Spleen (tissue), 11 donors: ENCODE results near the gene RPTOR. TPM values are rescaled to one million over a fixed set of nuclear protein-coding genes. Genes with fewer than 3 reads are reported as not detected.

Source experiments
- DNase-seq: peaks from one replicate; pipeline ENCODE4 v3.0.0-alpha.2; 2020
- H3K27ac ChIP-seq, 8 donors: fragments of 200-600 bp; sonication (generic) in 7 of 8; 1 replicate in 4 of 8; 2 replicates in 4 of 8; pipeline versions ENCODE4 v1.5.0 to v1.8.0; 2016 to 2021; ENCODE audit warnings: inconsistent platforms in 4 of 8, mild to moderate bottlenecking in 4 of 8, moderate library complexity in 1 of 8
- H3K27me3 ChIP-seq, 7 donors: fragments of 200-600 bp; sonication (generic) in 6 of 7; replicated peaks in 1 of 7; 1 replicate in 4 of 7; 2 replicates in 3 of 7; pipeline versions ENCODE4 v1.5.0 to v1.8.0; 2016 to 2021; ENCODE audit warnings: inconsistent platforms in 3 of 7, mild to moderate bottlenecking in 1 of 7
- H3K36me3 ChIP-seq, 6 donors: fragments of 200-600 bp; sonication (generic) in 5 of 6; 1 replicate in 4 of 6; 2 replicates in 2 of 6; pipeline versions ENCODE4 v1.5.0 to v1.8.0; 2016 to 2021; ENCODE audit warnings: inconsistent platforms in 2 of 6
- H3K4me1 ChIP-seq, 6 donors: fragments of 200-600 bp; sonication (generic) in 5 of 6; 1 replicate in 3 of 6; 2 replicates in 3 of 6; pipeline versions ENCODE4 v1.5.0 to v1.8.0; 2016 to 2021; ENCODE audit warnings: inconsistent platforms in 3 of 6
- H3K4me3 ChIP-seq, 8 donors: fragments of 200-600 bp; sonication (generic) in 7 of 8; 1 replicate in 4 of 8; 2 replicates in 4 of 8; pipeline versions ENCODE4 v1.5.0 to v1.8.0; 2016 to 2021; ENCODE audit warnings: inconsistent platforms in 4 of 8, mild to moderate bottlenecking in 4 of 8, moderate library complexity in 2 of 8
- H3K9me3 ChIP-seq, 8 donors: fragments of 200-600 bp; sonication (generic) in 7 of 8; 1 replicate in 4 of 8; 2 replicates in 4 of 8; pipeline versions ENCODE4 v1.5.0 to v1.8.0; 2016 to 2021; ENCODE audit warnings: inconsistent platforms in 4 of 8
- POLR2A ChIP-seq, 3 donors: fragments of 450-650 bp; IDR thresholded peaks; one replicate each; pipeline ENCODE4 v1.5.1; 2017; ENCODE audit warnings: antibody characterized with exemption in 3 of 3, mild to moderate bottlenecking in 1 of 3
- POLR2AphosphoS5 ChIP-seq, 3 donors: sonication (generic); formaldehyde crosslinking; IDR thresholded peaks; one replicate each; pipeline ENCODE4 v1.5.1; 2017; ENCODE audit warnings: antibody characterized with exemption in 3 of 3
- WGBS, 5 donors: extraction: QIAGEN DNeasy Blood & Tissue Kit in 3 of 5; methylation state at CpG; one replicate each; pipeline versions ENCODE4 v1.1.5 to v1.1.7; 2013 to 2018; 5-methylcytosine and 5-hydroxymethylcytosine counted together
- intact Hi-C: fragments of 100-400 bp; cut with DNase I; formaldehyde crosslinking; loops from one replicate; pipeline ENCODE4 v1.15.0; 2023; ENCODE audit warnings: low total_unique reads
- polyA plus RNA-seq, 3 donors: library from polyadenylated mRNA; stranded (reverse); fragments of 200-250 nt; gene quantifications; one replicate each; pipeline ENCODE4 v1.2.1, GENCODE V29; 2013
- total RNA-seq, 7 donors: library from RNA; depleted of rRNA in 3 of 7; stranded (reverse); fragments of >200 nt in 3 of 7; fragmentation: NEBNext Ultra II Directional in 4 of 7; extraction: Animal tissue kit (Norgen Biotek cat#: 25700) in 4 of 7; gene quantifications; one replicate each; pipeline versions ENCODE4 v1.1.0 to v1.2.1, GENCODE V29; 2016 to 2021
- TF ChIP-seq, protein P1 (sequence below), 11 experiments: fragments of 200-600 bp in 7 of 11; fragments of 450-650 bp in 4 of 11; sonication (generic) in 4 of 11; IDR thresholded peaks in 8 of 11; conservative IDR thresholded peaks in 3 of 11; 1 replicate in 7 of 11; 2 replicates in 4 of 11; pipeline versions ENCODE4 v1.4.0 to v1.8.0; 2016 to 2021; ENCODE audit warnings: antibody characterized with exemption in 11 of 11, inconsistent platforms in 4 of 11, mild to moderate bottlenecking in 1 of 11
- donor health status: healthy with polysubstance abuse.
- donor health status: DM: no; HTN: no; CAD: no; lungs with moderate emphysema.
- donor health status: DM: no; HTN: no; CAD: no.
- donor health status: Bipolar disorder and iron deficiency.
- donor health status: healthy.
- donor health status: DM: no; HTN: no; CAD: no.
- donor health status: DM: yes; HTN: yes; CAD: no.

The RPTOR gene
- total and polyA plus RNA-seq, 10 donors: 3.1 to 61.2 (median 40.7) TPM

- TF ChIP-seq, protein P1, sequence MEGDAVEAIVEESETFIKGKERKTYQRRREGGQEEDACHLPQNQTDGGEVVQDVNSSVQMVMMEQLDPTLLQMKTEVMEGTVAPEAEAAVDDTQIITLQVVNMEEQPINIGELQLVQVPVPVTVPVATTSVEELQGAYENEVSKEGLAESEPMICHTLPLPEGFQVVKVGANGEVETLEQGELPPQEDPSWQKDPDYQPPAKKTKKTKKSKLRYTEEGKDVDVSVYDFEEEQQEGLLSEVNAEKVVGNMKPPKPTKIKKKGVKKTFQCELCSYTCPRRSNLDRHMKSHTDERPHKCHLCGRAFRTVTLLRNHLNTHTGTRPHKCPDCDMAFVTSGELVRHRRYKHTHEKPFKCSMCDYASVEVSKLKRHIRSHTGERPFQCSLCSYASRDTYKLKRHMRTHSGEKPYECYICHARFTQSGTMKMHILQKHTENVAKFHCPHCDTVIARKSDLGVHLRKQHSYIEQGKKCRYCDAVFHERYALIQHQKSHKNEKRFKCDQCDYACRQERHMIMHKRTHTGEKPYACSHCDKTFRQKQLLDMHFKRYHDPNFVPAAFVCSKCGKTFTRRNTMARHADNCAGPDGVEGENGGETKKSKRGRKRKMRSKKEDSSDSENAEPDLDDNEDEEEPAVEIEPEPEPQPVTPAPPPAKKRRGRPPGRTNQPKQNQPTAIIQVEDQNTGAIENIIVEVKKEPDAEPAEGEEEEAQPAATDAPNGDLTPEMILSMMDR (IDR thresholded peaks at IDR 0.05 in 8 of 11, conservative IDR thresholded peaks at IDR 0.05 in 3 of 11): no peak
- TF ChIP-seq POLR2AphosphoS5 (IDR thresholded peaks at IDR 0.05) (no peak), POLR2A (IDR thresholded peaks at IDR 0.05) (no peak)
Measured at GRCh38 chr17:80938556-80938955, 393.9 kb downstream of the RPTOR start.

GRCh38 chr17:80939151-80940145 is 394.8 kb downstream of the RPTOR start:
- Histone ChIP-seq H3K4me3 (no peak overlapping the region), H3K36me3 (peaks cover 0 to 45% (median 4%) of the 10 kb centered on the region in 6 donors), H3K9me3 (no peaks in the 10 kb centered on the region), H3K27me3 (no peaks in the 10 kb centered on the region), H3K27ac (peak overlapping the region in 1 of 8 donors; percentile 24), H3K4me1 (peaks cover 5 to 61% (median 50%) of the 10 kb centered on the region in 6 donors)
- intact Hi-C loops: no loop called here
- TF ChIP-seq POLR2AphosphoS5 (IDR thresholded peaks at IDR 0.05) (no peak), POLR2A (IDR thresholded peaks at IDR 0.05) (no peak)
- TF ChIP-seq, protein P1 (IDR thresholded peaks at IDR 0.05 in 8 of 11, conservative IDR thresholded peaks at IDR 0.05 in 3 of 11): no peak
- peak; percentile 51 for DNase-seq
- 91 to 96% (median 94%) methylated on average over 27 of the region's 27 CpGs for WGBS, 5 donors

More at GRCh38 chr17:80938556-80938955, 393.9 kb downstream of the RPTOR start:
- Histone ChIP-seq H3K27ac (peak overlapping the region in 1 of 8 donors; percentile 24), H3K4me3 (no peak overlapping the region), H3K9me3 (no peaks in the 10 kb centered on the region), H3K27me3 (no peaks in the 10 kb centered on the region), H3K36me3 (peaks cover 0 to 45% (median 4%) of the 10 kb centered on the region in 6 donors), H3K4me1 (peaks cover 5 to 57% (median 47%) of the 10 kb centered on the region in 6 donors)
- WGBS, 5 donors: 40 to 66% (median 48%) methylated on average over 12 of the region's 12 CpGs
- peak; percentile 70 for DNase-seq
- intact Hi-C loops: no loop called here

DNA sequence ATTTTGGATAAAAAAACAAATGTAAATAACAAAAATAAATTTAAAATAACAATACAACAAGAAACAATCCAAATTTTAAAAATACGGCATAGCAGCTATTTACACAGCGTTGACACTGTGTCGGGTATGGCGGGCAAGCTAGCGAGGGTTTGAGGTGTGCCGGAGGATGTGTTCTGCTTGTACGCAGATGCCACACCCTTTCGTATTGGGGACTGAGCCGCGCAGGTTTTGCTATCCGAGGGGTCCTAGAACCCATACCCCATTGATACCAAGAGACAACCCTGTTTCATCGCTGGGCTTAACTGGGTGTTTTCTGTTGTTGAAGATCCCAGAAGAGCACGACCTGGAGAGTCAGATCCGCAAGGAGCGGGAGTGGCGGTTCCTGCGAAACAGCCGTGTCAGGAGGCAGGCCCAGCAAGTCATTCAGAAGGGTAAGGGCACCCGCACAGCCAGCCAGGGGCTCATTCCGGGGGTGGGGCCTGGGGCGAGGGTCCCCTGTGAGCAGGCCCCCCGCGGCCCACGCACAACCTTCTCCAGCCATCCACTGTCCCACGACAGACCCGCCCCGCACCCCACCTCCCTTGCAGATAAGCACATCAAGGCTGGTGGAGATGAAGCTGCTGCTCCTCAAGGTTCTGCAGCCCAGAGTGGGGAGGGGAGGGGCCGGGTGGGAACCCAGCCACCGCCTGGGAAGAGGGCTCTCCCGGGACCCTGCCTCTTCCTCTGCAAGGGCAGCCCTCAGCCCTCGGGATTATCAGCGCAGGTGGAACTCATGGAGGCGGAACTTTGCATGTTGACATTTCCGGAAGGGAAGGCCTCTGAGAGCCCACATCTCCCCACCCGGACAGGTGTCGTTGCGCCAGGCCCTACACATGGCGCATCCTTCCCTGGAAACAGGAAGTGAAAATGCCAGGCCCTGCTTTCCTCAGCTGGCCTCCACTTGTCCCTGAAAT is 395.8 kb downstream of the RPTOR start:
- H3K27me3 ChIP-seq: no peaks in the 10 kb centered on the region
- peaks cover 0 to 51% (median 4%) of the 10 kb centered on the region in 6 donors for H3K36me3 ChIP-seq
- DNase-seq: peak; percentile 62
- H3K4me3 ChIP-seq: no peak overlapping the region
- no peaks in the 10 kb centered on the region for H3K9me3 ChIP-seq
- intact Hi-C loops: no loop called here
- WGBS, 5 donors: 82 to 92% (median 86%) methylated on average over 29 to 38 of the region's 38 CpGs
- peak overlapping the region in 3 of 8 donors; percentile 22 to 76 (median 72) for H3K27ac ChIP-seq
- TF ChIP-seq, protein P1 (IDR thresholded peaks at IDR 0.05 in 8 of 11, conservative IDR thresholded peaks at IDR 0.05 in 3 of 11): no peak
- TF ChIP-seq POLR2AphosphoS5 (IDR thresholded peaks at IDR 0.05): peak in 2 of 3 donors; percentile 32 to 42
- H3K4me1 ChIP-seq: peaks cover 5 to 61% (median 50%) of the 10 kb centered on the region in 6 donors
